Suppressor macrophage treated with lipopolysaccharide for 4 hours (primary cell): ENCODE results near the gene SLC35B2.

Experiments
- DNase-seq: peaks from one replicate; pipeline ENCODE4 v3.0.0-alpha.2; 2020

Gene SLC35B2

GRCh38 chr6:44251576-44252524 lies 5.5 kb downstream of the SLC35B2 start:
- no peak for DNase-seq

GRCh38 chr6:44250718-44251123 lies 6.6 kb downstream of the SLC35B2 start:
- DNase-seq = no peak

- no peak for DNase-seq
These were observed 7.1 kb downstream of the SLC35B2 start for GRCh38 chr6:44250067-44250717.

GRCh38 chr6:44249082-44249748 lies 8.1 kb downstream of the SLC35B2 start:
- no peak for DNase-seq

- no peak for DNase-seq
These were observed 8.7 kb downstream of the SLC35B2 start for GRCh38 chr6:44248579-44248978.

GRCh38 chr6:44247338-44248302 lies 9.7 kb downstream of the SLC35B2 start:
- DNase-seq = peak; percentile 82

GRCh38 chr6:44246663-44247337 lies 10.5 kb downstream of the SLC35B2 start, which contains the start of gene HSP90AB1:
TSS of gene HSP90AB1 (plus strand) at chr6:44247101. CDS start at chr6:44248630, 1,529 bp downstream.
- peak; percentile 96 for DNase-seq

GRCh38 chr6:44245912-44246662 lies 11.2 kb downstream of the SLC35B2 start:
- DNase-seq = peak; percentile 74

GRCh38 chr6:44245391-44245911 lies 11.9 kb downstream of the SLC35B2 start:
- no peak for DNase-seq

GRCh38 chr6:44243345-44243744 lies 14.0 kb downstream of the SLC35B2 start:
- no peak for DNase-seq

- no peak for DNase-seq
These were observed 18.5 kb downstream of the SLC35B2 start for GRCh38 chr6:44238687-44239350.

GRCh38 chr6:44237813-44238433 lies 19.4 kb downstream of the SLC35B2 start:
- DNase-seq = peak; percentile 89

GRCh38 chr6:44237021-44237812 lies 20.1 kb downstream of the SLC35B2 start:
- DNase-seq = peak; percentile 96

- DNase-seq = no peak
These were observed 21.3 kb downstream of the SLC35B2 start for GRCh38 chr6:44235891-44236516.

- DNase-seq = no peak
These were observed 22.1 kb downstream of the SLC35B2 start for GRCh38 chr6:44235269-44235668.

- DNase-seq = peak; percentile 37
These were observed 23.0 kb downstream of the SLC35B2 start for GRCh38 chr6:44234101-44235025.

GRCh38 chr6:44233567-44234100 lies 23.7 kb downstream of the SLC35B2 start:
- no peak for DNase-seq
